Bronchial epithelial cell (primary cell): ENCODE measurements around the gene PLSCR4. TPM values are rescaled to one million over a fixed set of nuclear protein-coding genes. Genes with fewer than 3 reads are reported as not detected.

ENCODE experiments used
- DNase-seq: peaks from one replicate; pipeline ENCODE4 v3.0.0-alpha.2; 2010; ENCODE audit warnings: low read depth
- FAIRE-seq: peaks from 2 replicates; lab custom pipeline; 2011; peaks lifted over from hg19 to GRCh38; lab: Jason Lieb, UNC
- H3K27me3 ChIP-seq: 2 replicates; pipeline ENCODE4 v1.5.1; 2011; ENCODE audit warnings: low read length; ENCODE audit not compliant: control insufficient read depth, insufficient read depth
- H3K36me3 ChIP-seq: 2 replicates; pipeline ENCODE4 v1.5.1; 2011; ENCODE audit warnings: low read length; ENCODE audit not compliant: control insufficient read depth, insufficient read depth
- H3K4me3 ChIP-seq: 2 replicates; pipeline ENCODE4 v1.5.1; 2011; ENCODE audit warnings: mild to moderate bottlenecking, low read depth, low read length, control low read depth
- total RNA-seq: library from RNA; depleted of rRNA; stranded (reverse); fragments of >200 nt; gene quantifications from 2 replicates; pipeline ENCODE4 v1.2.1, GENCODE V29; 2014
- TF ChIP-seq, protein P1 (sequence below): IDR thresholded peaks from 2 replicates; pipeline ENCODE4 v1.5.1; 2011; ENCODE audit warnings: mild to moderate bottlenecking, moderate library complexity, low read length, control low read depth, inconsistent platforms; ENCODE audit not compliant: insufficient read depth, severe bottlenecking

PLSCR4 gene
- total RNA-seq, 1 donor from 2014 or later, result 0.26 TPM

DNA sequence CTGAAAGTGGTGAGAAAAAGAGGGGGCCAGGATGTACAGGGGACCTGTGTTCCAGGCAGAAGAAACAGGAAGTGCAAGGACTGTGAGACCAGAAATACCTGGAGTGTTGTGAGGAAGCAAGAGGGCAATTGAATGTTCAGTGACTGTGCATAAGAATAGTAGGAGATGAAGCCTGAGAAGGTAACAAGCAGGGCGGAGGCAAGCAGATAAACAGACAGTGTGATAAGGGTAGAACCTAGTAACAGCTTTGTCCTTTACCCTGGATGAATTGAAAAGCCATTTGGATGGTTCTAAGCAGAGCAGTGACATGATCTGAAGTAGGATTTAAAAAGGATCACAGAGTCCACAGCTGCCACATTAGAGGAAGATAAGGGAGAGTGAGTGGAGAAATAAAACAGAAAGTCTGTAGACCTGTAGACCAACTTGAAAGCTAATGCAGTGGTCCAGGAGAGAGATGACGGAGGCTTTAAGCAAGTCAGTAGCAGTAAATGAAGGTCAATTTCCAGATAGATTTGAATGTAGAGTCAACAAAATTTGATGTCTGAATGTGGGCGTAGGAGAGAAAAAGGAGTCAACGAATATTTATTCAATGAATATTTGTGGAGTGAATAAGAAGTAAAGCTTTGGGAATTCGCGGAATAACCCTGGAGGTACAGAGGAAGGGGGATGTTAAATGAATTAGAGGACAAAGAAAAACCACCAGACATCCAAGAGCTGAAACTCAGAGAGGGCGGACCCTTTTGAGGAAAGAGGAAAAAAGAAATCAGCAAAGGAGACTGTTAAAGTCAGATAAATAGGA is 85.7 kb downstream of the PLSCR4 start:
- TF ChIP-seq, protein P1, sequence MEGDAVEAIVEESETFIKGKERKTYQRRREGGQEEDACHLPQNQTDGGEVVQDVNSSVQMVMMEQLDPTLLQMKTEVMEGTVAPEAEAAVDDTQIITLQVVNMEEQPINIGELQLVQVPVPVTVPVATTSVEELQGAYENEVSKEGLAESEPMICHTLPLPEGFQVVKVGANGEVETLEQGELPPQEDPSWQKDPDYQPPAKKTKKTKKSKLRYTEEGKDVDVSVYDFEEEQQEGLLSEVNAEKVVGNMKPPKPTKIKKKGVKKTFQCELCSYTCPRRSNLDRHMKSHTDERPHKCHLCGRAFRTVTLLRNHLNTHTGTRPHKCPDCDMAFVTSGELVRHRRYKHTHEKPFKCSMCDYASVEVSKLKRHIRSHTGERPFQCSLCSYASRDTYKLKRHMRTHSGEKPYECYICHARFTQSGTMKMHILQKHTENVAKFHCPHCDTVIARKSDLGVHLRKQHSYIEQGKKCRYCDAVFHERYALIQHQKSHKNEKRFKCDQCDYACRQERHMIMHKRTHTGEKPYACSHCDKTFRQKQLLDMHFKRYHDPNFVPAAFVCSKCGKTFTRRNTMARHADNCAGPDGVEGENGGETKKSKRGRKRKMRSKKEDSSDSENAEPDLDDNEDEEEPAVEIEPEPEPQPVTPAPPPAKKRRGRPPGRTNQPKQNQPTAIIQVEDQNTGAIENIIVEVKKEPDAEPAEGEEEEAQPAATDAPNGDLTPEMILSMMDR, result no peak
- Histone ChIP-seq H3K27me3 (no peaks in the 10 kb centered on the region), H3K4me3 (no peak overlapping the region), H3K36me3 (no peaks in the 10 kb centered on the region)
- DNase-seq, result peak; percentile 76
- FAIRE-seq, result no peak

DNA sequence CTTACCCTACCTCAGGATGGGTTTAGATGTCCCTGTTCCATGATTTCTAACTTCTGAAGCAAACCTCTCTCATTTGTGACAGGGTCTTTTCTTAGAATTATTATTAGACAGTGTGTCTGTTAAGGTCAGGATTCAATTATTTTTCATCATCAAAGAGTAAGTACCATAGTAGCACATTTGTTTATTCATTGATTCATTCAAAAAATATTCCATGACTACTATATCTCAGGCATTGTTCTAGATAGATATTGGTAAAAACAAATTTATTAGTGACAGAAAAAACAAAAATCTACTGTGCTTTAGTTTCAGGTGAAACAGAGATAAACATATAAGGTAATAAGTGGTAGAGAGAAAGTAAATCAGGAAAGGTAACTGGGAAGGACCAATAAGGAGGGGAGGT is 86.4 kb downstream of the PLSCR4 start:
- DNase-seq (peak; percentile 46), FAIRE-seq (no peak)
- TF ChIP-seq, protein P1, result no peak
- no peaks in the 10 kb centered on the region for H3K27me3 ChIP-seq
- H3K36me3 ChIP-seq, result no peaks in the 10 kb centered on the region
- no peak overlapping the region for H3K4me3 ChIP-seq

DNA sequence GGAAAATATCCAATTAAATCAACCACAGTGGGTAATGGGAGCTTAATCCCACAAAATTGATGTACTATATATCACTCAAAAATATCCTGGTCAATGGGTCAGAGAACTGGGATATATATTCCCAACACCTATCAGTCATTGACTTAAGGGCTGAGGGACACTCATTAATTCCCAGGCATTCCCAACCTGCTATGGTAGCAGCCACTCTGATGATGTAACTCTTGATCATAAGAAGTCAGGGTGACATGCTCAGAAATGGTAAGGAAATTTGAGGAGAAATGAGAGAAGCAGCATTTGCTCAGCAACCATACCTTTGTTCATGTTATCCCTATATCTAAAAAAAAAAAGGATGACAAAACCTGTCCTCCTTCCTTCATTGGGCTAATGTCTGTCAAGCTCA is 86.8 kb downstream of the PLSCR4 start:
- no peak for FAIRE-seq
- Histone ChIP-seq H3K4me3 (no peak overlapping the region), H3K27me3 (no peaks in the 10 kb centered on the region), H3K36me3 (no peaks in the 10 kb centered on the region)
- peak; percentile 68 for DNase-seq
- TF ChIP-seq, protein P1, result no peak

DNA sequence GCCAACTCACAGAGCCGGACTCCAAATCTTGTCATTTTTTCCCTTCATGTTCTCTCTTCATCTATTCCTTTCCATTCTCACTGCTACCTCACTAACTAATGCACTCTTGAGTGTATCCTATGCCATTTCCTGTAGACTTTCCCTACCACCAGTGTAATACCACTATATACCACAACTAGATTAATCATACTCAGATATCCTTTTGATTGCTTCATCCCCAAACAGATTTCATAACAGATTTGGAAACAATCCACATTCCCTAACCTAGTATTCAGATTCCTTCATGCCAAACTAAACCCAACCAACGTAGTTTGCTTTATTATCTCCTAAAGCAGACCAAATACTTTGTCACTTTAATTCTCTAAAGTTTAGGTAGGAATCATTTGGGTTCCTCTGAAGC is 87.3 kb downstream of the PLSCR4 start:
- peak; percentile 97 for DNase-seq
- TF ChIP-seq, protein P1, result peak; percentile 20
- no peaks in the 10 kb centered on the region for H3K36me3 ChIP-seq
- no peak overlapping the region for H3K4me3 ChIP-seq
- H3K27me3 ChIP-seq, result no peaks in the 10 kb centered on the region
- no peak for FAIRE-seq

DNA sequence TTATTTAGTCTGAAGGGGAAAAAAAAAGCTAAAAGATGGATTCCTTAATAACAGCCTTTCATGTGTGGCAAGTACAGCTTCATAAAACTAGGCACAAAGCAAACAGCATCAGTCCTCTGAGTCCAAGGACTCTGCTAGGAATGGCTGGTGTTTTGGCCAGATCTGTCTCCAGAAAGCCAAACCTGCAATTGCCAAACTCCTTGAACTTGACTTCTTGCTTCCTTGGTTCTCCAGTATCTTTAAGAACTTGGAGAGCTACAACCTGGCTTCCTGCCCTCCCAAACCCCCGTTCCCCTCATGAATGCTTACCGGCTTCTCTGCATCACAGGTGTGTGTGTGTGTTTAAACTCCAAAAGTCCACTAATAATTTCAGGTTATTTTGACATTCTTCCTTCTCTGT is 88.3 kb downstream of the PLSCR4 start:
- DNase-seq (no peak), FAIRE-seq (no peak)
- Histone ChIP-seq H3K36me3 (no peaks in the 10 kb centered on the region), H3K27me3 (no peaks in the 10 kb centered on the region), H3K4me3 (no peak overlapping the region)
- TF ChIP-seq, protein P1, result no peak

DNA sequence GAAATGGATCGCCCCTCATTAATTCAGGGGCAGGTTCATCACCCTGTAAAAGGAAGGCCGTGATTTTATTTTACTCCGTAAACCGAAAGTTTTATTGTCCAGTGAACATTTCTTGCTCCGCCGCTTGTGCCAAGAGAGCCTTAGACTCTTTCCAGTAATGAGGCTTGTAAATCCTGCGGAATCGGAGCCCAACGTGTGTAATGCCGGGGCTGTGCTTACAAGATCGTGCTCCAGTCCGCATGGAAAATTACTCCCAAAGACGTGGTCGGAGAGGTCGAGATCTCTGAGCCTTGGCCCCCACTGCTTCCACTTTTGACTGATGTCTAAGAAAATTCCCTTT is 89.3 kb downstream of the PLSCR4 start:
- DNase-seq (peak; percentile 45), FAIRE-seq (no peak)
- TF ChIP-seq, protein P1, result no peak

More for the DNA sequence above, 89.3 kb downstream of the PLSCR4 start:
- Histone ChIP-seq H3K27me3 (no peaks in the 10 kb centered on the region), H3K4me3 (peak overlapping the region; percentile 70), H3K36me3 (no peaks in the 10 kb centered on the region)
